Colonic mucosa (tissue), 4 donors: ENCODE measurements around the gene ATF6. TPM values are rescaled to one million over a fixed set of nuclear protein-coding genes. Genes with fewer than 3 reads are reported as not detected.

Experiments used
- DNase-seq: peaks from one replicate; pipeline ENCODE4 v3.0.0-alpha.2; 2020
- H3K27ac ChIP-seq: fragments of 200-600 bp; one replicate; pipeline ENCODE4 v1.8.0; 2021
- H3K27me3 ChIP-seq: fragments of 200-600 bp; one replicate; pipeline ENCODE4 v1.8.0; 2021
- H3K36me3 ChIP-seq: fragments of 200-600 bp; one replicate; pipeline ENCODE4 v1.8.0; 2021
- H3K4me1 ChIP-seq: fragments of 200-600 bp; one replicate; pipeline ENCODE4 v1.8.0; 2021; ENCODE audit warnings: mild to moderate bottlenecking
- H3K4me3 ChIP-seq: fragments of 200-600 bp; one replicate; pipeline ENCODE4 v1.8.0; 2021
- H3K9ac ChIP-seq, 2 donors: one replicate each; pipeline ENCODE4 v1.7.0; 2013; ENCODE audit warnings: control low read depth in 2 of 2, low read depth in 2 of 2, low read length in 2 of 2
- H3K9me3 ChIP-seq: fragments of 200-600 bp; one replicate; pipeline ENCODE4 v1.8.0; 2021
- CTCF ChIP-seq: fragments of 200-600 bp; IDR thresholded peaks from one replicate; pipeline ENCODE4 v1.8.0; 2022; ENCODE audit warnings: antibody characterized with exemption, mild to moderate bottlenecking
- intact Hi-C: fragments of 100-400 bp; cut with DNase I; formaldehyde crosslinking; loops from one replicate; pipeline ENCODE4 v1.14.1; 2022
- total RNA-seq, 2 donors: library from RNA; stranded (reverse); fragmentation: NEBNext Ultra II Directional in 1 of 2; extraction: Animal tissue kit (Norgen Biotek cat#: 25700) in 1 of 2; gene quantifications; one replicate each; pipeline ENCODE4 v1.2.1, GENCODE V29; 2021
- donor health status: healthy.
- donor health status: DM: no; HTN: no; CAD: no.
- donor health status: DM: no; HTN: no; CAD: no.

The ATF6 gene
- total RNA-seq, 2 donors from 2014 or later = 19.6 to 24.2 TPM

GRCh38 chr1:161868832-161869231 lies 102.7 kb downstream of the ATF6 start:
- no peaks in the 10 kb centered on the region for H3K4me1 ChIP-seq
- no peak overlapping the region for H3K4me3 ChIP-seq
- no peaks in the 10 kb centered on the region for H3K27me3 ChIP-seq
- H3K9ac ChIP-seq = no peak overlapping the region
- H3K9me3 ChIP-seq = no peaks in the 10 kb centered on the region
- DNase-seq = no peak
- intact Hi-C loops = no loop called here
- H3K27ac ChIP-seq = no peak overlapping the region
- no peak for TF ChIP-seq CTCF
- no peaks in the 10 kb centered on the region for H3K36me3 ChIP-seq

- intact Hi-C loops = no loop called here
- Histone ChIP-seq H3K9ac (no peak overlapping the region), H3K27ac (no peak overlapping the region), H3K36me3 (no peaks in the 10 kb centered on the region), H3K4me1 (no peaks in the 10 kb centered on the region), H3K27me3 (no peaks in the 10 kb centered on the region), H3K4me3 (no peak overlapping the region), H3K9me3 (no peaks in the 10 kb centered on the region)
- no peak for TF ChIP-seq CTCF
- DNase-seq = no peak
Observed at GRCh38 chr1:161869291-161869690, 103.2 kb downstream of the ATF6 start.

- H3K4me3 ChIP-seq = no peak overlapping the region
- no peaks in the 10 kb centered on the region for H3K9me3 ChIP-seq
- DNase-seq = no peak
- no peaks in the 10 kb centered on the region for H3K4me1 ChIP-seq
- no peaks in the 10 kb centered on the region for H3K27me3 ChIP-seq
- intact Hi-C loops = no loop called here
- H3K9ac ChIP-seq = no peak overlapping the region
- no peak overlapping the region for H3K27ac ChIP-seq
- no peaks in the 10 kb centered on the region for H3K36me3 ChIP-seq
- no peak for TF ChIP-seq CTCF
Observed at GRCh38 chr1:161872506-161872905, 106.4 kb downstream of the ATF6 start.

GRCh38 chr1:161879261-161879660 lies 113.1 kb downstream of the ATF6 start:
- intact Hi-C loops = no loop called here
- no peaks in the 10 kb centered on the region for H3K27me3 ChIP-seq
- no peaks in the 10 kb centered on the region for H3K36me3 ChIP-seq
- TF ChIP-seq CTCF = no peak
- no peak overlapping the region for H3K27ac ChIP-seq
- H3K9ac ChIP-seq = no peak overlapping the region
- H3K4me3 ChIP-seq = no peak overlapping the region
- DNase-seq = no peak
- no peaks in the 10 kb centered on the region for H3K4me1 ChIP-seq
- no peaks in the 10 kb centered on the region for H3K9me3 ChIP-seq

GRCh38 chr1:161884475-161884874 lies 118.4 kb downstream of the ATF6 start:
- TF ChIP-seq CTCF = no peak
- no peaks in the 10 kb centered on the region for H3K27me3 ChIP-seq
- no peaks in the 10 kb centered on the region for H3K9me3 ChIP-seq
- no peak overlapping the region for H3K27ac ChIP-seq
- no peak overlapping the region for H3K9ac ChIP-seq
- no peak overlapping the region for H3K4me3 ChIP-seq
- DNase-seq = no peak
- intact Hi-C loops = no loop called here
- H3K36me3 ChIP-seq = no peaks in the 10 kb centered on the region
- H3K4me1 ChIP-seq = no peaks in the 10 kb centered on the region

GRCh38 chr1:161885003-161885402 lies 118.9 kb downstream of the ATF6 start:
- no peaks in the 10 kb centered on the region for H3K9me3 ChIP-seq
- H3K4me1 ChIP-seq = no peaks in the 10 kb centered on the region
- DNase-seq = no peak
- no peak for TF ChIP-seq CTCF
- H3K36me3 ChIP-seq = no peaks in the 10 kb centered on the region
- no peak overlapping the region for H3K4me3 ChIP-seq
- no peak overlapping the region for H3K27ac ChIP-seq
- H3K27me3 ChIP-seq = no peaks in the 10 kb centered on the region
- no peak overlapping the region for H3K9ac ChIP-seq
- intact Hi-C loops = no loop called here
